CD14-positive monocyte (primary cell): ENCODE data around the gene PCSK7. TPM values are rescaled to one million over a fixed set of nuclear protein-coding genes. Genes with fewer than 3 reads are reported as not detected.

Experiments
- DNase-seq, 3 donors: peaks; one replicate each; pipeline ENCODE4 v3.0.0-alpha.2; 2011 to 2022
- H2AFZ ChIP-seq: 2 replicates; pipeline ENCODE4 v1.6.0; 2012; ENCODE audit warnings: mild to moderate bottlenecking, low read depth, low read length, inconsistent platforms; ENCODE audit not compliant: insufficient read depth, poor library complexity, severe bottlenecking
- H3K27ac ChIP-seq, 2 donors: 1 replicate in 1 of 2; 2 replicates in 1 of 2; pipeline ENCODE4 v1.5.1; 2012 to 2013; ENCODE audit warnings: low read length in 2 of 2, control low read depth in 1 of 2, inconsistent platforms in 1 of 2, low read depth in 1 of 2, mild to moderate bottlenecking in 1 of 2
- H3K27me3 ChIP-seq, 2 donors: one replicate each; pipeline versions ENCODE4 v1.6.0 to v1.6.1; 2011 to 2013; ENCODE audit warnings: low read length in 2 of 2; ENCODE audit not compliant: control insufficient read depth in 2 of 2, insufficient read depth in 2 of 2
- H3K36me3 ChIP-seq, 2 donors: replicated peaks in 1 of 2; 1 replicate in 1 of 2; 2 replicates in 1 of 2; pipeline versions ENCODE4 v1.5.1 to v1.6.1; 2012 to 2013; ENCODE audit warnings: low read length in 2 of 2, control low read depth in 1 of 2, inconsistent platforms in 1 of 2, mild to moderate bottlenecking in 1 of 2; ENCODE audit not compliant: insufficient read depth in 2 of 2, control insufficient read depth in 1 of 2
- H3K4me1 ChIP-seq, 2 donors: 1 replicate in 1 of 2; 2 replicates in 1 of 2; pipeline versions ENCODE4 v1.5.1 to v1.6.1; 2012 to 2013; ENCODE audit warnings: low read length in 2 of 2, control low read depth in 1 of 2, inconsistent platforms in 1 of 2, mild to moderate bottlenecking in 1 of 2, moderate library complexity in 1 of 2; ENCODE audit not compliant: insufficient read depth in 2 of 2, control insufficient read depth in 1 of 2
- H3K4me2 ChIP-seq: replicated peaks from 2 replicates; pipeline ENCODE3; 2012; ENCODE audit warnings: low read length, moderate library complexity, mild to moderate bottlenecking; ENCODE audit not compliant: poor library complexity, severe bottlenecking; ENCODE audit errors: extremely low read depth
- H3K4me3 ChIP-seq, 3 experiments: fragments of 200-600 bp in 1 of 3; sonication (generic) in 1 of 3; replicated peaks in 1 of 3; 1 replicate in 2 of 3; 2 replicates in 1 of 3; pipeline ENCODE4 v1.5.1; 2011 to 2013; ENCODE audit warnings: low read length in 3 of 3, mild to moderate bottlenecking in 3 of 3, control low read depth in 2 of 3, low read depth in 2 of 3, inconsistent platforms in 1 of 3, moderate library complexity in 1 of 3
- H3K79me2 ChIP-seq: 2 replicates; pipeline ENCODE4 v1.6.0; 2012; ENCODE audit warnings: mild to moderate bottlenecking, control low read depth, inconsistent platforms, low read length, moderate library complexity; ENCODE audit not compliant: insufficient read depth
- H3K9ac ChIP-seq: 2 replicates; pipeline ENCODE4 v1.6.0; 2017; ENCODE audit warnings: low read length, mild to moderate bottlenecking; ENCODE audit not compliant: insufficient read depth, poor library complexity, severe bottlenecking
- H3K9me3 ChIP-seq, 2 donors: replicated peaks in 1 of 2; 1 replicate in 1 of 2; 2 replicates in 1 of 2; pipeline versions ENCODE4 v1.5.1 to v1.6.1; 2012 to 2013; ENCODE audit warnings: low read length in 2 of 2, control low read depth in 1 of 2; ENCODE audit not compliant: control insufficient read depth in 1 of 2, insufficient read depth in 1 of 2
- H4K20me1 ChIP-seq: 2 replicates; pipeline ENCODE4 v1.6.0; 2012; ENCODE audit warnings: mild to moderate bottlenecking, low read length, control low read depth, moderate library complexity; ENCODE audit not compliant: insufficient read depth
- H3K27ac Mint-ChIP-seq, 7 donors: one replicate each; pipeline ENCODE4 v1.8.0; 2020; ENCODE audit warnings: mild to moderate bottlenecking in 7 of 7, mixed read lengths in 7 of 7, moderate library complexity in 6 of 7, inconsistent platforms in 2 of 7
- H3K27me3 Mint-ChIP-seq, 3 donors: one replicate each; pipeline ENCODE4 v1.8.0; 2021 to 2022; ENCODE audit warnings: low read depth in 3 of 3, mild to moderate bottlenecking in 3 of 3, mixed read lengths in 3 of 3, moderate library complexity in 3 of 3, inconsistent platforms in 1 of 3
- H3K36me3 Mint-ChIP-seq, 2 donors: one replicate each; pipeline ENCODE4 v1.8.0; 2020; ENCODE audit warnings: mixed read lengths in 2 of 2, inconsistent platforms in 1 of 2, mild to moderate bottlenecking in 1 of 2
- H3K4me1 Mint-ChIP-seq: one replicate; pipeline ENCODE4 v1.8.0; 2020; ENCODE audit warnings: mild to moderate bottlenecking, mixed read lengths
- H3K4me3 Mint-ChIP-seq, 2 donors: one replicate each; pipeline ENCODE4 v1.8.0; 2020; ENCODE audit warnings: mild to moderate bottlenecking in 2 of 2, mixed read lengths in 2 of 2, moderate library complexity in 1 of 2
- H3K9me3 Mint-ChIP-seq, 7 donors: one replicate each; pipeline ENCODE4 v1.8.0; 2020 to 2022; ENCODE audit warnings: mixed read lengths in 7 of 7, mild to moderate bottlenecking in 6 of 7, moderate library complexity in 6 of 7, inconsistent platforms in 2 of 7
- CTCF ChIP-seq: fragments of 200-600 bp; IDR thresholded peaks from one replicate; pipeline ENCODE4 v1.8.0; 2022; ENCODE audit warnings: antibody characterized with exemption, mild to moderate bottlenecking
- WGBS: methylation state at CpG from one replicate; pipeline ENCODE4 v1.1.5; 2013; ENCODE audit warnings: missing lambda C conversion rate; ENCODE audit not compliant: insufficient coverage; 5-methylcytosine and 5-hydroxymethylcytosine counted together
- intact Hi-C, 2 donors: fragments of 100-400 bp; cut with micrococcal nuclease; formaldehyde crosslinking; loops; one replicate each; pipeline versions ENCODE4 v1.15.0 to v1.15.1; 2023
- polyA plus RNA-seq, 3 donors: library from polyadenylated mRNA; depleted of rRNA in 1 of 3; unstranded in 2 of 3; stranded (reverse) in 1 of 3; fragments of 300-500 nt in 2 of 3; fragments of >200 nt in 1 of 3; fragmentation: Illumina TruSeq in 2 of 3; gene quantifications; 1 replicate in 2 of 3; 2 replicates in 1 of 3; pipeline ENCODE4 v1.2.3, GENCODE V29; 2012 to 2021

PCSK7 gene
- polyA plus RNA-seq, 3 donors, result 6.1 to 93.8 (median 9.5) TPM

GRCh38 chr11:117202386-117203068 lies 29.3 kb downstream of the PCSK7 start:
- Histone ChIP-seq H3K4me2 (no peak overlapping the region), H3K79me2 (no peaks in the 10 kb centered on the region), H3K27me3 (no peaks in the 10 kb centered on the region), H3K9ac (no peak overlapping the region), H3K4me1 (peaks cover 0 to 6% of the 10 kb centered on the region in 2 donors), H4K20me1 (peaks cover 12% of the 10 kb centered on the region), H3K9me3 (no peaks in the 10 kb centered on the region), H3K36me3 (peaks cover 38 to 49% of the 10 kb centered on the region in 2 donors), H3K4me3 (no peak overlapping the region), H3K27ac (peak overlapping the region in 1 of 2 donors; percentile 36), H2AFZ (no peak overlapping the region)
- peaks cover 3 to 7% (median 4%) of the 10 kb centered on the region in 3 donors for H3K27me3 Mint-ChIP-seq
- no peak for TF ChIP-seq CTCF
- peaks cover 44 to 52% of the 10 kb centered on the region in 2 donors for H3K36me3 Mint-ChIP-seq
- H3K4me1 Mint-ChIP-seq, result peaks cover 17% of the 10 kb centered on the region
- DNase-seq, result no peak
- peak overlapping the region in 3 of 7 donors; percentile 18 to 70 (median 32) for H3K27ac Mint-ChIP-seq
- H3K9me3 Mint-ChIP-seq, result peaks cover 0 to 2% (median 0%) of the 10 kb centered on the region in 7 donors
- 100% methylated on average over 5 of the region's 7 CpGs for WGBS
- no peak overlapping the region for H3K4me3 Mint-ChIP-seq
- intact Hi-C loops, result no loop called here

DNA sequence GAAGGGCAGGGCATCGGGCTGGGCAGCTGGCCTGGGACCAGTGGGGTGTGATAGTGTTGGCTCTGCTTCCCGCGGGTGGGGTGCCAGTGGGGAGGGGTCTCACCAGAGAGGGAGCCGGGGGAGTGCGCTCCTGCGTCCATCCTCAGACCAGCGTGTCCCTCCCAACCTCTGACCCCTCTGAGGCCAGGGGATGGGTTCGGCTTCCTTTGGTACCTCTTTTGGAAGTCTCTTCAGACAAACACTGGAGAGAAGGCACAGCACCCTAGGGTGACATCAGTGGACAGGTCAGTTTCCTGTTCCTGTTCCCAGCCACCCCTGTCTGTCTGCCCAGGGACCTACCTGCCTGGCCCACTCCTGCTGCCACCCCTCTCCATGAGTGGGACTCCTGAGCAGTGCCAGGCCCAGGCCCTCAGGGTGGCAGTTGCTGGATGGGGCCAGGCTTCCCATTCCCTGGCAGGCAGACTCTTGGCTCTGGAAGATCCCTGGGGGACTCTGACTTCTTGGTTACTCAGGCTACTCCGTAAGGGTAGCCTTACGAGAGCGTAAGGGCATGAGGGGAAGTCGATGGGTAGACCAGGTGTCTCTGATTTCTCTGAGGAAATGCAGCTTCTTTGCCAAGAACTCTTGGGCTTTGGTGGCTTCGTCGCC lies 30.1 kb downstream of the PCSK7 start:
- intact Hi-C loops, result no loop called here
- H2AFZ ChIP-seq, result no peak overlapping the region
- no peak overlapping the region for H3K4me3 Mint-ChIP-seq
- peak overlapping the region; percentile 25 for H3K9ac ChIP-seq
- peaks cover 0 to 6% of the 10 kb centered on the region in 2 donors for H3K4me1 ChIP-seq
- peaks cover 43 to 57% of the 10 kb centered on the region in 2 donors for H3K36me3 ChIP-seq
- H4K20me1 ChIP-seq, result peaks cover 12% of the 10 kb centered on the region
- H3K4me2 ChIP-seq, result no peak overlapping the region
- peaks cover 50 to 60% of the 10 kb centered on the region in 2 donors for H3K36me3 Mint-ChIP-seq
- H3K9me3 ChIP-seq, result no peaks in the 10 kb centered on the region
- peak overlapping the region in 1 of 2 donors; percentile 36 for H3K27ac ChIP-seq
- peaks cover 0 to 3% (median 0%) of the 10 kb centered on the region in 7 donors for H3K9me3 Mint-ChIP-seq
- WGBS, result 82% methylated on average over 11 of the region's 14 CpGs
- TF ChIP-seq CTCF, result no peak
- no peak for DNase-seq
- peak overlapping the region in 2 of 7 donors; percentile 18 to 70 for H3K27ac Mint-ChIP-seq
- H3K27me3 Mint-ChIP-seq, result peaks cover 3 to 7% (median 6%) of the 10 kb centered on the region in 3 donors
- H3K27me3 ChIP-seq, result no peaks in the 10 kb centered on the region
- no peaks in the 10 kb centered on the region for H3K79me2 ChIP-seq
- H3K4me3 ChIP-seq, result no peak overlapping the region
- peaks cover 19% of the 10 kb centered on the region for H3K4me1 Mint-ChIP-seq
